NCI-H1436 treated with DMSO at 0.1 percent for 48 hours (cell line): Measurements from ENCODE around the gene CEP85.

Experiments used
- DNase-seq: peaks from one replicate; lab custom pipeline; 2025; lab: John Stamatoyannopoulos, UW

Gene CEP85, protein sequence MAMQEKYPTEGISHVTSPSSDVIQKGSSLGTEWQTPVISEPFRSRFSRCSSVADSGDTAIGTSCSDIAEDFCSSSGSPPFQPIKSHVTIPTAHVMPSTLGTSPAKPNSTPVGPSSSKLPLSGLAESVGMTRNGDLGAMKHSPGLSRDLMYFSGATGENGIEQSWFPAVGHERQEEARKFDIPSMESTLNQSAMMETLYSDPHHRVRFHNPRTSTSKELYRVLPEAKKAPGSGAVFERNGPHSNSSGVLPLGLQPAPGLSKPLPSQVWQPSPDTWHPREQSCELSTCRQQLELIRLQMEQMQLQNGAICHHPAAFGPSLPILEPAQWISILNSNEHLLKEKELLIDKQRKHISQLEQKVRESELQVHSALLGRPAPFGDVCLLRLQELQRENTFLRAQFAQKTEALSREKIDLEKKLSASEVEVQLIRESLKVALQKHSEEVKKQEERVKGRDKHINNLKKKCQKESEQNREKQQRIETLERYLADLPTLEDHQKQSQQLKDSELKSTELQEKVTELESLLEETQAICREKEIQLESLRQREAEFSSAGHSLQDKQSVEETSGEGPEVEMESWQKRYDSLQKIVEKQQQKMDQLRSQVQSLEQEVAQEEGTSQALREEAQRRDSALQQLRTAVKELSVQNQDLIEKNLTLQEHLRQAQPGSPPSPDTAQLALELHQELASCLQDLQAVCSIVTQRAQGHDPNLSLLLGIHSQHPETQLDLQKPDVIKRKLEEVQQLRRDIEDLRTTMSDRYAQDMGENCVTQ

GRCh38 chr1:26233903-26234643 is at the start of gene CEP85:
TSS of gene CEP85 (plus strand) at chr1:26234200. CDS start at chr1:26239784, 5,584 bp downstream.
- DNase-seq: peak; percentile 91

- no peak for DNase-seq
Measured at GRCh38 chr1:26184883-26185282, 49.1 kb upstream of the CEP85 start.

DNA sequence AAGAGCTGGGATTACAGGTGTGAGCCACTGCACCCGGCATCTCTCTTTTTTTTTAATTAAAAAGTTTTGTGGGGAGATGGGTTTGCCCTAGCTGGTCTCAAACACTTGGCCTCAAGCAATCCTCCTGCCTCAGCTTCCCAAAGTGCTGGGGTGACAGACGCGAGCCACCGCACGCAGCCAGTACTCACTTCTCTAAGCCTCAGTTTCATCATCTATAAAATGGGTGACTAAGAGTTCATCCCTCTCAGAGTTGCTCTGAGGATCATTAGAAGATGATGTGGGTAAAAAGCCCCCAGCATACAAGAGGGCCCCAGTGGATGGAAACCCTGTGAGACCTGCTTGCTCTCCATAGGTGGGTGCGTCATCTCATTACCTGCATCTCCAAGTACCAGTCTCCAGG is 46.1 kb upstream of the CEP85 start:
- DNase-seq: no peak

DNA sequence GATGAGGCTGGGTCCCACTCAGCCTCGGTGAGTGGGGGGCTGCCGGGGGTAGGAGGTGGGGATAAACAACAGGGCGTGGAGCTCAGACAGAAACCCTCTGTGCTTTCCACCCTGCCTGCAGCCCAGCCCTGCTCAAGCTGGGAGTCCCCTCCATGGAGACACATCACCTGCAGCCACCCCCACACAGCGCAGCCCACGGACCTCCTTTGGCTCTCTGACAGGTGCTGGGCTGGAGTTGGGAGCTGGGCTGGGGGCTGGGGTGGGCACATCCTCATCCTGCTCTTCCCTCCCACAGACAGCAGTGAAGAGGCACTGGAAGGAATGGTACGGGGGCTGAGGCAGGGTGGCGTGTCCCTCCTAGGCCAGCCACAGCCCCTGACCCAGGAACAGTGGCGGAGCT is 45.5 kb upstream of the CEP85 start:
- no peak for DNase-seq

DNA sequence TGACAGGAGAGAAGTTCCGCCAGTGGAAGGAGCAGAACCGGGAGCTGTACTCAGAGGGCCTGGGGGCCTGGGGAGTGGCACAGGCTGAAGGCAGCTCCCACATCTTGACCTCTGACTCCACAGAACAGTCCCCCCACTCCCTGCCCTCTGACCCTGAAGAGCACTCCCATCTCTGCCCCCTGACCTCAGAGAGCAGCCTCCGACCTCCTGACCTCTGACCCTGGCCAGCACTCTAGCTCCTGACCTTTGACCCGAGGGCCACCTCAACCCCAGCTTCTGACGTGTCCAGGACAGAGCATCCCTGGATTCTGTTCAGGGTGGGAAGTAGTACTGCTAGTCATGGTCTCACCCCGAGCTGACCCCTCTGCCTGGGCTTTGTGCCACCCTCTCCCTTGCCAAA is 44.7 kb upstream of the CEP85 start:
- no peak for DNase-seq

DNA sequence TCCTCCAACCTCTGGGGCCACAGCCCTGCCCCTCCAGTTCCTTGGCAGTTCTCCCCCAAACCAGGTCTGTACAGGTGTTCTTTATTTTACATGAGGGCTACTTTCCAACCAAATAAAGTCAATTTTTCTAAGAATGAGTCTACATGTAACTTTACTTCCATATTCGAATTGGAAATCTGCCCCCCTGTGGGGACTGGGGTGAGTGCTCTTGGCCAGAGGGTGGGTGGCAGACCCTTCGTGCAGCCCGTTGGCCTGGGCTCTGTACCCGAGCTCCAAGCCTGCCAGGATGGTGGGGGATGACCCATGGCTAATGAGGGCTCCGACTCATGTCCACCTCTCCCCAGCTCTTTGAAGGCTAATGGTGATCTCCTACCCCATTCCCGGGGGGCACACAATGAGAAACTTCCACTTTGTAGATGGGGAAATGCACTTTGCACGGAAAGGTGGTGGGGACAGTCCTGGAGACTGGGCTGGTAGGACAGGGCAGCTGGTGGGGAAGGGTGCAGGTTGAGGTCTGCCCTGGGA is 44.2 kb upstream of the CEP85 start:
- DNase-seq: no peak

GRCh38 chr1:26190373-26190987 is 43.5 kb upstream of the CEP85 start, which contains the start of gene CATSPER4:
TSS of gene CATSPER4 (plus strand) at chr1:26190602. CDS start at chr1:26190628, 26 bp downstream.
- DNase-seq: no peak

GRCh38 chr1:26191739-26192138 is 42.3 kb upstream of the CEP85 start:
- DNase-seq: no peak

GRCh38 chr1:26195805-26196204 is 38.2 kb upstream of the CEP85 start:
- no peak for DNase-seq

- DNase-seq: no peak
Measured at GRCh38 chr1:26197301-26197700, 36.7 kb upstream of the CEP85 start.

DNA sequence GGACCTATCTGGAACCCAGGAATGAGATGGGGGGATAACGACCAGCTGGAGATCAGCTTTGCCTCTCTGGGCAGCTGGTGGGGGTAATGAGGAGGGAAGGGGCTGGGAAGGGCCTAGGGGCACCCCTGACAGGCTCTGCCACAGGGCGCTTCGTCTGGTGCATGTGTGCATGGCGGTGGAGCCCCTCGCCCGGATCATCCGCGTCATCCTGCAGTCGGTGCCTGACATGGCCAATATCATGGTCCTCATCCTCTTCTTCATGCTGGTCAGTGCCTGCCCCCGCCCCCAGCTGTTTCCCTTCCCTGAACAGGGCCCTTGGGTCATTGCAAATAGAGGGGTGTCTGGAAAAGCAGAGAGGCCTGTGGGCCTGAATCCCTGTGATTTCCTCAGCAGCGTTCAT is 36.2 kb upstream of the CEP85 start:
- no peak for DNase-seq

DNA sequence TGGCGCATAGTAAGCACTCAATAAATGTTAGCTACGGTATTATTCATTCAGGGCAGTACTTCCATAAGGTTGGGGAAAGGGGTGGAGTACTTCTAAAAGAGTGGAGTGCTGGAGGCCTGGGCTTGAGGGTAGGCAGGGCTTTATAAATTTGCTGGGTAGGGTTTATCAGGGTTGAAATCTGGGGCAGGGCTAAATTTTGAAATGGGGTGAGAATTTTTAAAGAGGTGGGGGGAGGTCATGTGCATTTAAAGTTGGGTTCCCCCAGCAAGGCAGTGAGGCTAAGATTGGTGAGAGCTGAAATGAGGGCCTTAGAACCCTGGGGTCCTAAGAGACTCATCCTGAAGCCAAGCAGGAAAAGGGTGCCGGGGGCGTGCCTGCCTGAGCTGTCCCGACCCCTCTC is 33.6 kb upstream of the CEP85 start:
- no peak for DNase-seq

DNA sequence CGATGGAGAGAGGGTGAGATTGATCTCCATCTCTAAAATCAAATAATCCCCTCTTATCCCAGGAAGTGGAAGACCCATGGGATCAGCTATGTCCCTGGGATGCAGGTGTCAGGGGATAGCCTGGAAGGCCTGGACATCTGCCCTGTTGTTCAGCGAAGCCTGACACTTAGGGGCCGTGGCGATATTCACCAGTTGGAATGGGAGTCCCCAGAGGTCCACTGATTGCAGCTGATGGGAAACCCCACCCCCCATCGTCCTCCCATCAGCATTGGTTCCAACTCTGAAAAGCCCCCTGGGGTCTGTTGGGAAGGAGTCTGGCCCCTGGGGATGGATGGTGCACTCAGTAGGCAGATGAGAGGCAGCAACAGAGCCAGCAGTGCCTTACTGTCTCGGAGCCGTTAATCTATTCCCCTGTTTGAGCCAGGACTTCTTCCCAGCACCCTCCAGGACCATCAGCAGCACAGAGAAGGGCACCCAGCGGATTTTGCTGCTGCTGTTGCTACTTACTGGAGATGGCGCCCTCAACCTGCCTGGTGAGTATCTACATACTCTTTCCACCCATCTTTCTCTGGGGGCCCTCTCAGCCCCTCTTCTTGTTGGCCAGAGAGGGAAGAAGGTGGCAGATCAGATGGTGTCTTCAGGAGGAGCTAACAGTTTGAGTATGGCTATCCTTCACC is 30.2 kb upstream of the CEP85 start:
- no peak for DNase-seq

- DNase-seq: no peak
Measured at GRCh38 chr1:26210147-26210870, 23.7 kb upstream of the CEP85 start.

- no peak for DNase-seq
Measured at GRCh38 chr1:26212726-26213125, 21.3 kb upstream of the CEP85 start.

- DNase-seq: no peak
Measured at GRCh38 chr1:26213335-26213905, 20.6 kb upstream of the CEP85 start.

- DNase-seq: no peak
Measured at GRCh38 chr1:26215246-26215645, 18.8 kb upstream of the CEP85 start.

- no peak for DNase-seq
Measured at GRCh38 chr1:26218906-26219494, 15.0 kb upstream of the CEP85 start.

DNA sequence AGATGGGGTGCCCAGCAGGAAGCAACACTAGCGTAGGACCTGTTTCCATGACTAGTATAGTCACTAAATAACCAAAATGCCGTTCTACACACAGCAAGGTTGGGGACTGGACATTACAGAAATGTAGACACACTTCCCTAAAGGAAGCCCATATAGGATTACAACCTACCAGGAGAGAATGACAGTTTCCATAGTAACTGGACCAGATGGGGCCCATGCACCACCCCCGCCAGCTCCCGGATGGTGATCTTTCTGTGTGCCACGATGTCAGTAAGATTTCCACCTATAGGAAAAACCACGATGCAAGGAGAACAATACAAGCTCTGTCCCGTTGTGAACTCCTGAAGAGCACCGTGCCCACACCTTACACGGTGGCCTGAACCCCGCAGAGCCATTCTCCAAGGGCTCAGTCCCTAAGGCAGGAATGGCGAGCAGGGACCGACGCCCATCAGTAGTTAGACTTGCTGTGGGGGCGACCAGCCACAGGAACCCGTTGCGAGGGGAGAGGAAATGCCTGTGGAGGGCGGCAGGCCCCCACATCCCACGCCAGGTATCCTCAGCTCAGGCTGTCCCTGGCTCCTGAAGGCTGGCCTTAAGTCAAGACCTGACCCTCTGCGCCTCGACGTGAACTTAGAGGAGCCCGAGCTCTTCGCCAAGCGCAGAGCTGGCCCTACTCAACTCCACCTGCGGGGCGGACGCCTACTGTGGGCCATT is 13.6 kb upstream of the CEP85 start:
- DNase-seq: no peak
